SU-DHL-6 (cell line): ENCODE data around the gene TOMT.

Source experiments
- CTCF ChIP-seq: fragments of 200-600 bp; sonication (generic); IDR thresholded peaks from one replicate; pipeline ENCODE4 v1.5.1; 2017; ENCODE audit warnings: antibody characterized with exemption, mild to moderate bottlenecking, low read length, moderate library complexity; ENCODE audit not compliant: insufficient read depth, poor library complexity, severe bottlenecking
- EZH2phosphoT487 ChIP-seq: fragments of 200-600 bp; sonication (generic), shearing (Covaris generic); conservative IDR thresholded peaks from 2 replicates; pipeline ENCODE4 v1.6.1; 2018; ENCODE audit warnings: mild to moderate bottlenecking, antibody characterized with exemption, low read length, moderate library complexity, mixed read lengths

- TF ChIP-seq CTCF = no peak
- no peak for TF ChIP-seq EZH2phosphoT487
These were observed 25.9 kb upstream of the TOMT start for GRCh38 chr11:72079819-72080325.
